DND-41 (cell line): Measurements from ENCODE around the gene C1D.
"Not testable (repeated sequence)": the region's sequence is repeated elsewhere in the genome, so short reads cannot be mapped to it uniquely, and the experiment has no call there.

Experiments
- ATAC-seq: fragments of 200-7000 bp; cut with Tn5 transposase; 3 replicates; pipeline ENCODE4 v1.9.1; 2021; ENCODE audit warnings: low read depth; ENCODE audit not compliant: insufficient read depth
- DNase-seq: peaks from one replicate; pipeline ENCODE4 v3.0.0-alpha.2; 2020
- H2AFZ ChIP-seq: 2 replicates; pipeline ENCODE4 v1.6.0; 2012; ENCODE audit warnings: low read depth, low read length
- H3K27ac ChIP-seq: 2 replicates; pipeline ENCODE4 v1.5.1; 2012; ENCODE audit warnings: low read length, inconsistent platforms
- H3K27me3 ChIP-seq: fragments of 200-600 bp; sonication (generic); 2 replicates; pipeline ENCODE4 v1.6.0; 2012; ENCODE audit warnings: low read length, mild to moderate bottlenecking, inconsistent platforms; ENCODE audit not compliant: insufficient read depth, poor library complexity
- H3K36me3 ChIP-seq: 2 replicates; pipeline ENCODE4 v1.5.1; 2012; ENCODE audit warnings: low read length, inconsistent platforms; ENCODE audit not compliant: insufficient read depth
- H3K4me1 ChIP-seq: 2 replicates; pipeline ENCODE4 v1.5.1; 2012; ENCODE audit warnings: mild to moderate bottlenecking, low read length; ENCODE audit not compliant: insufficient read depth
- H3K4me2 ChIP-seq: 2 replicates; pipeline ENCODE4 v1.6.0; 2012; ENCODE audit warnings: mild to moderate bottlenecking, moderate library complexity, low read length, inconsistent platforms; ENCODE audit not compliant: insufficient read depth
- H3K4me3 ChIP-seq, 2 experiments: fragments of 200-600 bp in 1 of 2; shearing (Covaris generic) in 1 of 2; 2 replicates each; pipeline ENCODE4 v1.5.1; 2012 to 2016; ENCODE audit warnings: inconsistent platforms in 2 of 2, low read length in 2 of 2, mild to moderate bottlenecking in 2 of 2, low read depth in 1 of 2, moderate library complexity in 1 of 2
- H3K79me2 ChIP-seq: 2 replicates; pipeline ENCODE4 v1.6.0; 2012; ENCODE audit warnings: low read length, inconsistent platforms; ENCODE audit not compliant: insufficient read depth
- H3K9ac ChIP-seq: 2 replicates; pipeline ENCODE4 v1.6.0; 2012; ENCODE audit warnings: low read depth, mild to moderate bottlenecking, inconsistent platforms, low read length, moderate library complexity
- H3K9me3 ChIP-seq: 2 replicates; pipeline ENCODE4 v1.5.1; 2012; ENCODE audit warnings: low read length, moderate library complexity, mild to moderate bottlenecking, inconsistent platforms; ENCODE audit not compliant: insufficient read depth, severe bottlenecking
- H4K20me1 ChIP-seq: 2 replicates; pipeline ENCODE4 v1.6.0; 2012; ENCODE audit warnings: low read length; ENCODE audit not compliant: insufficient read depth
- CTCF ChIP-seq: IDR thresholded peaks from 2 replicates; pipeline ENCODE4 v1.5.1; 2012; ENCODE audit warnings: borderline replicate concordance, low read length, moderate library complexity, mild to moderate bottlenecking; ENCODE audit not compliant: poor library complexity, severe bottlenecking; ENCODE audit errors: extremely low read depth
- EZH2 ChIP-seq: IDR thresholded peaks from 3 replicates; pipeline ENCODE4 v1.6.1; 2012; ENCODE audit warnings: borderline replicate concordance, low read depth, mild to moderate bottlenecking, moderate library complexity, low read length, inconsistent platforms; ENCODE audit not compliant: severe bottlenecking

Gene C1D

GRCh38 chr2:67997903-67998302 lies 64.9 kb downstream of the C1D start:
- no peak for DNase-seq
- Histone ChIP-seq H3K27ac (no peak overlapping the region), H3K9ac (no peak overlapping the region)

GRCh38 chr2:67997528-67997900 lies 65.3 kb downstream of the C1D start:
- Histone ChIP-seq H3K79me2 (no peaks in the 10 kb centered on the region), H3K4me1 (no peaks in the 10 kb centered on the region), H3K27ac (no peak overlapping the region), H3K9ac (no peak overlapping the region), H3K4me2 (no peak overlapping the region), H4K20me1 (no peaks in the 10 kb centered on the region), H3K27me3 (peaks cover 3% of the 10 kb centered on the region), H3K4me3 (no peak overlapping the region), H2AFZ (no peak overlapping the region), H3K36me3 (no peaks in the 10 kb centered on the region), H3K9me3 (no peaks in the 10 kb centered on the region)
- TF ChIP-seq CTCF (no peak), EZH2 (no peak)
- DNase-seq: no peak
- ATAC-seq: no peak

More at GRCh38 chr2:67997903-67998302, 64.9 kb downstream of the C1D start:
- TF ChIP-seq CTCF (no peak), EZH2 (no peak)
- Histone ChIP-seq H3K4me1 (no peaks in the 10 kb centered on the region), H2AFZ (no peak overlapping the region), H3K4me2 (no peak overlapping the region), H3K79me2 (no peaks in the 10 kb centered on the region), H3K36me3 (no peaks in the 10 kb centered on the region), H4K20me1 (no peaks in the 10 kb centered on the region), H3K9me3 (no peaks in the 10 kb centered on the region), H3K27me3 (peaks cover 3% of the 10 kb centered on the region), H3K4me3 (no peak overlapping the region)
- ATAC-seq: no peak

- H3K4me2 ChIP-seq: no peak overlapping the region
- peaks cover 3% of the 10 kb centered on the region for H3K27me3 ChIP-seq
- H3K79me2 ChIP-seq: no peaks in the 10 kb centered on the region
- no peak for DNase-seq
- H3K36me3 ChIP-seq: no peaks in the 10 kb centered on the region
- no peak overlapping the region for H3K4me3 ChIP-seq
- H3K4me1 ChIP-seq: no peaks in the 10 kb centered on the region
- H3K9me3 ChIP-seq: no peaks in the 10 kb centered on the region
- no peak for TF ChIP-seq CTCF
- no peak for TF ChIP-seq EZH2
- no peak overlapping the region for H3K9ac ChIP-seq
- no peak overlapping the region for H2AFZ ChIP-seq
- H4K20me1 ChIP-seq: no peaks in the 10 kb centered on the region
- ATAC-seq: no peak
- no peak overlapping the region for H3K27ac ChIP-seq
Measured at GRCh38 chr2:67996772-67997527, 65.9 kb downstream of the C1D start.

- no peak for ATAC-seq
- Histone ChIP-seq H4K20me1 (no peaks in the 10 kb centered on the region), H2AFZ (no peak overlapping the region), H3K4me2 (no peak overlapping the region), H3K27ac (no peak overlapping the region), H3K4me1 (no peaks in the 10 kb centered on the region), H3K79me2 (no peaks in the 10 kb centered on the region), H3K36me3 (no peaks in the 10 kb centered on the region), H3K27me3 (peaks cover 3% of the 10 kb centered on the region), H3K4me3 (no peak overlapping the region), H3K9me3 (no peaks in the 10 kb centered on the region), H3K9ac (no peak overlapping the region)
- TF ChIP-seq CTCF (no peak), EZH2 (no peak)
- no peak for DNase-seq
Measured at GRCh38 chr2:67994716-67995115, 68.1 kb downstream of the C1D start.

GRCh38 chr2:67994069-67994468 lies 68.7 kb downstream of the C1D start:
- H3K9me3 ChIP-seq: not testable (repeated sequence)

More at GRCh38 chr2:67994069-67994468, 68.7 kb downstream of the C1D start:
- not testable (repeated sequence) for H4K20me1 ChIP-seq, H3K36me3 ChIP-seq, H3K4me2 ChIP-seq, H3K9ac ChIP-seq, DNase-seq, H3K27ac ChIP-seq, H3K79me2 ChIP-seq, H3K4me1 ChIP-seq, H2AFZ ChIP-seq, H3K27me3 ChIP-seq, H3K4me3 ChIP-seq, ATAC-seq
